EL (cell line): ENCODE data around the gene MATCAP1.

Source experiments
- DNase-seq: peaks from one replicate; pipeline ENCODE4 v3.0.0-alpha.2; 2016

The MATCAP1 gene

DNA sequence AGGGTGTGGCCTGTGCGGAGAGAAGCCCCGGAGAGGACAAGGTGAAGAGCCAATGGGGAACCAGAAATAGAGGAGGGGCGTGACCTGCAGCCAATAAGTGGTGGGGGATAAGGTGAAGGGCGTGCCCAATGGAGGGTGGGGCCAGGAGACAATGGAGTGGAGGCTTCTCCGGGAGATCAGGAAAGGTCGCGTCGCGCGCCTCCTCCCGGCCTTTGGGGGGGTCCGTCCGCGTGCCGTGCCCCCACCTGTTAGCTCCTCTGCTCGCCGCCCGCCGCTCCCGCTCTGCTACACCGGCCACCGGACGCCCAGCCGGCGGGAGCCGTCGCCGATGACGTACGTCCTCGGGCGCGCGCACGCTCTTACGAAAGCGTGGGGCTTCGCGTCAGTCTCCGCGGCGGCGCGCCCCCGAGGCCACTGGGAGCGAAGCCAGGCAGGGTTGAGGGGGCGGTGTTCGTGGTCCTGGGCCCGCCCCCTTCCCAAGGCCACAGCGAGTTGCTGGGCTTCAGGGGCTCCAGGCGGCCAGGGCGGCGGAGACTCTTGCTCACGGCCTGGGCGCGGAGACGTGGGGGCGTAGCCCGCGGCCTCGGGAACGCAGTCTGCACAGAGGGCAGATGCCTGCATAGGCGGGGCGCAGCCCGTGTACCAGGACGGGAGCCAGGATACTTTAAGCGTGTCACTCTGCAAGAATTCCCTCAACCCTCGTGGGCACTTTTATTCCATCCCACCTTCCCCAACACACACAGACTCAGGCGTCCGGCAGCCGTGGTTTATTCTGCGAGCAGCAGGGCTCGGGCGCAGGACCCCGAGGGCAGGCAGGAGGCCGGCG lies at the start of gene MATCAP1:
Gene MATCAP1 (minus strand): TSS at position 337 of the 826 bp plus-strand sequence. CDS start 3,353 bp downstream, outside the sequence.
- peak; percentile 99 for DNase-seq

DNA sequence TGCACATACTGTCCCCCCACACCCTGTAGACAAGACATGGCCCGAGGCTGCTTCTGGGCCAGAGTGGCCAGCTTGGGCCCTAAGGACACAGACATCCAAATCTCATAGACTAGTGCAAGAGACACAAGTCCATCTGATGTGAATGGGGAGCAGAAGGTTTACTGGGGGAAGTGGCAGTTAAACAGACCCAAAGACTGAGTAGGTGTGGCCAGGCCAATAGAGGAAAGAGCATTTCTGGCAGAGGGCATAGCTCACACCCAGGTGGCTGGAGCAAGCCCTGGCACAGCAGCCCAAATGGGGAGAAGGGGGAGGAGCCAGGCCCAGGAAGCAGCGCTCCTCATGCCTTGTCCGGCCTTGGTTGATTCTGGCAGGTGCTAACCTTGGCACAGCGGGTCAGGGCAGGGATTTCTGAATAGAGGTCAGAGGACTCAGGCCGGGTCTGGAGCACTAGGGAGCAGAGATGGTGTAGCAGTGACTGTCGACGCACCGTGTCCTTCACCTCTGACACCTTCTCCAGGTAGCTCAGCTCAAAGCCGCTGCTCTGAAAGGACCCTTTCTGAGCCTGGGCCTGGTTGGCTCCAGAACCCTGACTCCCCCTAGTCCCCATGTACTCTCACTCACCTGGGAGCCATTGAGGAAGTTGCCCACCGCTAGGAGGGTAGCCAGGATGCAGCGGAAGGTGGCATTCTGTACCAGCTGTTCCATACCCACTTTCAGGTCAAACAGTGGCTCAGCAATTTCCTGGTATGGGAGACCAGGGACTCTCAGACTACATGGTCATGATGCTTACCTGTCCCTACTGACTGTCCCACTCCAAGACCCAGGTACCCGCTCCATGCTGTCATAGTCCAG lies 47.3 kb upstream of the MATCAP1 start:
- no peak for DNase-seq

DNA sequence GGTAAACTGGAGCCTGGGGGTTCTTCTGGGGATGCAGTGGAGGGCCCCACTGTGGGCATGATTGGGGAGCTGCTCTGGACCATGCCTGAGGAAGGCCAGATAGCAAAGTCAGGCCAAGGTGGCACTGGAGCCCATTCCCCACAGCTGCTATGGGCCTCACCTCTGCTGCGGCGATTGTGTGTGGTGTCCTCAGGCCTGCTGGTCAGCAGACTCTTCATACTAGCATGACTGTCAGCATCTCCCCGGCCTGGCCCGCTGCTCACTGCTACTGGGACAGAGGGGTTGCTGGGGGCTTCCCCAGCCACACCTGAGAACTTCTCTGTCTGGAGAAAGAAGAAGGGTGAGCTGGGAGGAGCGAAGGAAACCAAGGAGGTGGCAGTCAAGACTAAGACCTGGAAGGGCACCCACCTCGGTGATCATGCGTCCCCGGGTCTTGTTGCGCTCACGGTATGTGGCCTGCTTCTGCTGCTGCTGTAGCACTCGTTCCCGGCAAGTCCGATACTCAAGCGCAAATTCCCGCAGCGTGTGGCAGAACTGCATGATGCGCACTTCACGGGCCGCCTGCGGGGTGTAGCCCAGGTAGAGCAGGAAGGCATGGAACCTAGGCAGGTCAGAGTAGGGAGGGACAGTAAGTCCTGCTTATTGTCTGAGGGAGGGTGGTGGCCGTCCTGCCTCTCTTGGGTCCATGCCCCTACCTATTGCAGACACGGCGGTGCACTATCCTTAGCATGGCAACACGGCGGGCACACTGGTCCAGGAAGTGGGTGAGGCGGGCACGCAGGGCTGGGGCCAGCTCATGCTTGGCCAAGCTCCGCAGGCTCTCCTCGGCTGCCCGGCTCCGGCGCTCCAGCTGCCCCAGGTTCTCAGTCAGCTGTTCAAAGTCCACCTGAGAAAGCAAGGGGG lies 46.4 kb upstream of the MATCAP1 start:
- no peak for DNase-seq

DNA sequence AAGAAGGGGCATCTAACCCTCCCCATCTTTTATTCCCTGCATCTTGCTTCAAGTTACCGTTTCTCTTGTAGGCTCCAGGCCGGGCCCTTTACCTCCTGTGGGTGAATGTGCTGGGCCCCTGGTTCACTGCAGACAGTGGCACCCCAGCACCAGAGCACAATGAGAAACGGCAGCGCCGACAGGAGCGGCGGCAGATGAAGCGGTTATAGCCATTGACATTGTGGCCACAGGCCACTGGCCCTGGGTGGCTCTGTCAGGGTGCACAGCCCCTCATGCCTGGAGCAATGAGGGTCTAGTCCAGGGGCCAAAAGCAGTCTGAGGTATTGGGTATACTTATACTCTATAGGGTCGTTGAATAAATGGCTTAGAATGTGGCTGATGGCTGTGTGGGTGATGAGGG lies 45.1 kb upstream of the MATCAP1 start:
- DNase-seq = no peak

DNA sequence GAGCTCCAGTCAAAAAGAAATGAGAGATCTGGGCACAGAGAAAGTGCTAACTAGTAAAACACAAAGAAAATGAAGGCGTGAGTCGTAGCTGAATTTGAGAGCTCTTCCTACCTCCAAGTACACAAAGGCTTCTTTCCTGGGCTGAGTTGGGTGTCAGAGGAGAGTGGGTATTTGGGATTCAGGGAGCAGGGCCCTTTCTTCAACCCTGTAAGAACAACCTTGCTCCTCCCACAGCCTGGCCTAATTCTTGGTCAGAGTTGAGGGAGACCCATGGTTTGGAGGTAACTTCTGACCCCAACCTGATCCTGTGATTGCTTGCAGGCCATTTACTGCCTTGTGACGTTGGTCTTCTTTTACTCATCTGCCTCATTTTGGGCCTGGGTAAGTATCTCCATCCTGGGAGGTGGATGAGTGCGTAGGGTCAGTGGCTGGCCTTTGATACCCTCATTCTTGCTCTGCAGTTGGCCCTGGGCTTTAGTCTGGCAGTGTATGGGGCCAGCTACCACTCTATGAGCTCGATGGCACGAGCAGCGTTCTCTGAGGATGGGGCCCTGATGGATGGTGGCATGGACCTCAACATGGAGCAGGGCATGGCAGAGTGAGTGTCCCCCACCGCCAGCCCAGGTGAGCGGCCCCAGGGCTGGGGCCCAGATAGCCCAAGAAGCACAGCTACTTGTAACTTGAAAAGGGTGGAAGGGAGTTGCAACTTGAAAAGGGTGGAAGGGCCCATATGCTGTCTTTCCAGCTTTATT lies 44.4 kb upstream of the MATCAP1 start:
- no peak for DNase-seq

DNA sequence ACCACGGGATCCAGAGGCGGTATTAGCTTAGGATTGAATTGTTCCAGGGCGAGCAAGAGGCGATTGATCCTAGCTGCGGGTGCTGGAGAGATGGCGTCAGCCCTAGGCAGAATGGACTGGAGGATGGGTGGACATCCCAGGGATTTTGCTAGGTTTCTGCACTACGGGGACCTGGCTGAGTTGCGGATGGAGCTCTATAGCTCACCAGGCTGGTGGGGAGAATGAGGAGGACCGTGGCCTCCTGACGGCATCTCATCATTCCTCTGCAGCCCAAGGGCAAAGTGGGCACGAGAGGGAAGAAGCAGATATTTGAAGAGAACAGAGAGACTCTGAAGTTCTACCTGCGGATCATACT lies 43.8 kb upstream of the MATCAP1 start:
- no peak for DNase-seq

DNA sequence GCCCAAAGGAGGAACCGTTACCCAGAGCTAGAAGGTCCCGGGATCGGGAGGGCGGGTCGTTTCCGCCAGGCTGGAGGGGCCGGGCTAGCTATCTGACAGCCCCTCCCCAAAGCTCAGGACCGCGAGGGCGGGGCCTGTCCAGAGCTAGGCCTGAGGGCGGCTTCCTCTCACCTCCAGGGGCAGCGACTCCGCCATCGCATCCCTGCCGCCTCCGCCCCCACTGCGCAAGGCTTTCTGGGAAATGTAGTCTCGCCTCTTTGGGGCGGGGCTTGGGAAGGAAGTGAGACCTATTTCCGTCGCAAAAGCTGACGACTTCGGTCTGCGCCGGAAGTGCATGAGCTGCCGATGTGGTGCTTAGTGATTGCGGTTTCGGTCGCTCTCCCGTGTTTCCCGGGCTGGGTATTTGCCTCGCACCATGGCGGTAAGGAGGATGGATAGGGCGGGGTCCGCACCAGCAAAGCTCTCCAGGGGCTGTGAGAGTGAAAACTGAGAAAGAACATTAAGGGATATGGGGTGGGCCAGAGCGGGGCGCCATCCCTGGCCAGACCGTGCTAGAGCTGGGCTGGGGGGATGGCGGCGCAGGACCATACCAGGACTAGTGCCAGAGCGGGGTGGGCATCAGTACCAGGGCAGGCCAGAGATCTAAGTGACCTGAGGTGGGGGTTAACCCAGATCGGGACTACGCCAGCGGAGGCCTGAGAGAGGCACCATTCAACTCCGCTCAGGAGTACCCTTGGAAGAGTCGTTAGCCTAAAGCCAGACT lies 43.2 kb upstream of the MATCAP1 start, which contains the start of gene TMEM208:
Gene TMEM208 (plus strand): TSS at position 327 of the 763 bp plus-strand sequence. CDS start 89 bp downstream, at position 416.
- peak; percentile 99 for DNase-seq

DNA sequence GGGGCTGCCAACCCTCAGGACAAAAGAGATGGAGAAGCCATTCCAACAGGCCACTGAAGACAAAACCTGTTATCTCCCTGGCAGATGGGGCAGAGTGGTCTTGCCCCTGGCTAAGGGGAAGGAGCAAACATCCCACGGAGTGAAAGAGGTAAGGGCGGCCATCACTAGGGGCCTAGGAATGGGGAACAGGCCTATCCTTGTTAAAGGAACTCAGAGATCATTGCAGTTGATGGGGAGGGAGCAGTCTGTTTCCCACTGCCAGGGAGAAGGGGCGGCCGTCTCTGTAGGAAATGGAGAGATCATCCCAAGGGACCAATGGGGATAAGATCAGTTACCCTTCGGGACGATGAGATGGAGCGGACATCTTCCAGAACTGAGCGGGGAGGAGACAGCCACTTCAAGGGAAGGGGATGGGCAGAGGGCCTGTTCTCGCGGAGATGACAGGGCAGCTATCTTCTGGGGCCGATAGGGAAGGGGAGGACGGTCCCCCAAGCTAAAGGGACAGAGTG lies 42.6 kb upstream of the MATCAP1 start:
- no peak for DNase-seq

DNA sequence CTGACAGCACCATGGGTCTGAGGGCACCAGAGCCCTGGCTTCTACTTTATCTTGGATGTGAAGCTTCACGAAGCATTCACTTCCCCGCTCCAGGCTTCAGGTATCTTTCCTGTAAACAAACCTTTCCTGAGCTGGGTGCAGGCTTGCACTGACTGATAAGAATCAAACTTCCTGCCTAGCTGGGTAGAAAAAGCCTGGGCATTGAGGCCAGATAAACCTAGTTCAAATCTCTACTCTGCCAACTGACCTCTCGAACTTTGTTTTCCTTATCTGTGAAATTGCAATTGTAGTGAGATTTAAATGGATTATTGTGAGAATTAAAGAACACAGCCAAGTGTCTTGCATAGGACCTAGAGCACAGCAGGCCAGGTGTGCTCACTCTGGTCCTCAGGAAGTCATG lies 40.2 kb upstream of the MATCAP1 start:
- no peak for DNase-seq

DNA sequence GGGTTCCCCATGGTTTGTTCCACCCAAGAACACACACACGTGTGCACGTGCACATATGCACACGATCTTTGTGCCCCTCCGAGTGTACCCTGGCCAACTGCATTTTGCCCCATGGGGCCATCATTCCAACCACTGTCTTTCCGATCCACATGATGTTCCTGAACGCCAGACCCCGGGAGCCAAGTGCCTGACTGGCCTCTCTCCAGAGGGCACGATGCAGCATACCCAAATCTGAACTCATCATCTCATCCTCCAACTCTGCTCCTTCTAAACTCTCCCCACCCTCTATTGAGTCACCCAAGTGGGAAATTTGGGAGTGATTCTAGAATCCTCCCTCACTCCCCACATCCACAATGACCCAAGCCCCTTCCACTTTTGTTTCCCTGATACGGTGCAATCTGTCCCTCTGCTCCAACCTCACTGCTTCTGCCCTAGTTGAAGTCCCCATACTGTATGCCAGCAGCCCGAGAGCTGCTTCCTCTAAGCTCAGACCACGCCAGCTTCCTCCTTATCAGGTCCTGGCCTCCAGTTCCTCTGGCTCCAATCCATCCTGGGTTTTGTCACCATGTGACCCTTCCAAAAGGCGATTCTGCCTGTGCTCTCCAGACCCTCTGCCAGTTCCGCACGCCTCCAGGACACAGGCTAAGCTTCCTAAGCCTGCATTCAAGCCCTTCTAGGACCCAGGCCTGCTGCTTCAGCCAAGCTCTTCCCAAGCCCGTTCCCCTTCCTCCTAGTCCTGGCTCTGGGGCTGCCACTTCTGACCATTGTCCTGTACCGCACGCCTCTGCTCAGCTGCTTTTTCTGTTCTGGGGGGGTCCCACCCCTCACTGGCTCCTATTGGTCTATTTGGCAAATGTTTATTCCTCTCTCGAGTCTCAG lies 33.1 kb upstream of the MATCAP1 start:
- DNase-seq = no peak

DNA sequence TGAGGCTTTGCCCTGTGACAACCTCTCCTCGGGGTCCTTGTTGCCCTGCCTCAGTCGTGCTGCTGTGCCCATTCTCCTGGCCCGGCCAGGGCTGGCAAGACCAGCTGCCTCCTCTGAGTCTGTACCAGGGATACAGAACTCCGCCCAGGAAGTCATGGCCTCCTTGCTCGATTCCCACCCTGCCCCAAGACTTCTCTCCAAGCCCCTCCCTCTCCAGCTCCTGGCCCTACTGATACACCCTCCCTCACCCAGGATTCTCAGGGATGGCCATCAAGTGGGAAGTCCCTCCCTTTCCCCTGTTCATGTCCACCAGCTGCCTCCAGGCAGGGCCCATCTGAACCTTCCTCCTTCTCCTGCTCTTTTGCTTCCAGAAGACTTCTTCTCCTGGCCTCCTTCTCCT lies 31.9 kb upstream of the MATCAP1 start:
- DNase-seq = no peak

DNA sequence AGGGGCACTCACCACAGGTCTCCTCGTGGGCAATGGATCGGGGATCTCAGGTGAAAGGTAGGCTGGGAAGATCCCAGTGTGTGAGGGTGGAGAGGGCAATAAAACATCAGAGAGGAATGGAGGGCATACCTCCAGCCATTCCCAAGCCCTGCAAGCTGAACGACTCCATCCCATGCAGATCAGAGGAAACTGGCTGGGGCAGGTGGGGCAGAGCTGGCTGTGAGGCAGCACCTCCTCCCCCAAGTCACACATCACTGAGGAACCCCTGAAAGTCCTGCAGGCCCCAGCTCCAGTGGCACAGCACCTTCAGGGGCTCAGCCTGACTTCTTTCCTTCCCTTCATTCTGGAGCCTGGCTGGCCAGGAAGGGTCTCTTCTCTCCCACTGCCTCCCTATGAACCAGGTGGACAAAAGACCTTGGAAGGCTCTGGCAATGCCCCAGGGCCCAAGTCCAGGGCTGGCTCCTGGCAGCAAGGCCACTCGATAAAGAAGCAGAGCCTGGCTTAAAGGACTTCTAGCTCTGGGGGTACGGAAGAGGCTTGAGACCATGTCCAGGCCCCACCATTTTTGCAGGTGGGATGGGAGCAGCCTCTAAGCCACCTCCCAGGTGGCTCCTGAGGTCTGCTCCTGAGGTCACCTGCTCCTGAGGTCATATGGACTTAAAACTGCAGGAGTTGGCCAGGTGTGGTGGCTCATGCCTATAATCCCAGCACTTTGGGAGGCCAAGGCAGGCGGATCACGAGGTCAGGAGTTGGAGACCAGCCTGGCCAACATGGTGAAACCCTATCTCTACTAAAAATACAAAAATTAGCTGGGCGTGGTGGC lies 29.6 kb upstream of the MATCAP1 start:
- DNase-seq = no peak

DNA sequence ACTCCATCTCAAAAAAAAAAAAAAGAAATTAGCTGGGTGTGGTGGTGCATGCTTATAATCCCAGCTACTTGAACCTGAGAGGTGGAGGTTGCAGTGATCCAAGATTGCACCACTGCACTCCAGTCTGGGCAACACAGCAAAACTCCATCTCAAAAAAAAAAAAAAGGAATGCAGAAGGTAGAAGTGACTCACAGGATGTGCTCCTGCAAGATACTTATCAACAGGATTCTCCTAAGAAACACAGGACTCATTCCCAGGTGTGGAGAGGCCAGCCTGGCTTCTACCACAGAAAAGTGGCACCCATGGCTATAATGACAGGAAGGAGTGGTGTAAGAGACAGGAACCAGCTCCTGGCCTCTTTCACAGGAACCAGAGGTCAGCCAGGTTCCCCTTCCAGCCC lies 29.0 kb upstream of the MATCAP1 start:
- DNase-seq = no peak

DNA sequence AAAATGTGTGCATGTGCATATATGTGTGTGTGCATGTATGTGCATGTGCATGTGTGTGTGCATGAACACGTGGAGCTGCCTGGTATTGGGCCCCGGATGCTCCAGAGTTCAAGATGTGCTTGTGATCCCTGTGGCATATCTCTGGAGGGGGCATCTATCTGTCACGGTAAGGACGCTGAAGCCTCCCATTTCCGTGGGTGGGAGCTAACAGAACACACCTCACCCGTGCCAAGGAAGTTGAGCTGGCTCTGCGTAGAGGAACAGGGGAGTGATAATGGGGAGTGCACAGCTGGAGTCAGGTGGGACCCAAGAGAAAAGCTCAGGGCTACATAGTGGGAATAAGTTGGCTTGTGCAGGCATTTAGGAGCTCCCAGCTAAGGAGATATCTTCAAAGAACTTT lies 27.9 kb upstream of the MATCAP1 start:
- DNase-seq = no peak

DNA sequence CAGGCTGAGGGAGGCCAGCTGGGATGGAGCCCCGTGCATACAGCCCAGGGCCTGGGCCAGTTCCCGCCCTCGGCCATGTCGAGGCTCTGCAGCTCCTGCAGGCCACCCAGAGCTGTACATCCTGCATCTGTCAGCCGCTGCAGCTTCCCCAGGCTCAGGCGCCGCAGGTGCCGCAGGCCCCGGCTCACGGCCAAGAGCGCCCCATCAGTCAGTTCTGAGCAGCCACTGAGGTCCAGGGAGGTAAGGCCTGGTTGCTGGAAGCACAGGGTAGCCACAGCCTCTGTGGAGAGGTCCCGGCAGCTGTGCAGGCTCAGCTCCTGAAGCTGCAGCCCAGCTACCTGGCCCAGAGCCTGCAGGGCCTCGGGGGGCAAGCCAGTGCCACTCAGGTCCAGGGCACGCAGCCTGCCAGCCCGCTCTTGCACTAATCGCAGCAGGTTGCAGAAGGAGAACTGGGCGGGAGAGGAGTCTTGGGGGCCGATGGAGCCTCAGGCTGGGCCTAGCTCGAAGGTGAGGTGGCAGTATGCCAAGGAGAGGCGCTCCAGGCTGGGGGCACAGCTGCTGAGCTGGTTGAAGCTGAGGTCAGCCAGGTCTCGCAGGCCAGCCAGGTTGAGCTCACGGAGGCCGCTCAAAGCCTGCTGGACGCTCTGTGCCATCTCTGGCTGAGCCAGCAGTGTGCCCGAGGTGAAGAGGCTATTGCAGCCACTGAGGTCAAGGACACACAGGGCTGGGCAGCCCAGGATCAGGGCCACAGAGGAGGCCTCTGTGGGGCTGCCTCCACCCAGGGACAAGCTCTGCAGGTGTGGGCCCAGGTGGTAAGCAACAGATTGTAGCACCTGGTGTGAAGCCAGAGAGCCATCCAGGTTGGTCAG lies 26.5 kb upstream of the MATCAP1 start:
- no peak for DNase-seq

DNA sequence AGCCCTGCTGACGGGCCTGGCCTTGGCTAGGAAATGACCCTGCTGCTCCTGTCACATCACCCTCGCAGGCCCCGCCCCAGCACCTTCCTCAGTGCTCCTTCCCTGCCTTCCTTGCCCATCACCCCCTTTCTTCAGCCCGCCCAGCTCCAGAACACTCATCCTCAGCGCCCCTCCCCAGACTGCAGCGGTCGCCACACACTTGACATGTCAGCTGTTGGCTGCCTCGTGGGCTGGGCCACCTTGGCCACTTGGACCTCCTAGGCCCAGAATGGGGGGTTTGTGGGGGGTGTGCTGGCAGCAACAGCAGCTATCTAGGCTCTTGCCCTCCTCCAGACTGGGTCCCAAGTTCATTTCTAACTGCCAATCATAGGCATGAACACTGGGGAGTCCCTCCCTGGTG lies 25.8 kb upstream of the MATCAP1 start:
- DNase-seq = no peak

DNA sequence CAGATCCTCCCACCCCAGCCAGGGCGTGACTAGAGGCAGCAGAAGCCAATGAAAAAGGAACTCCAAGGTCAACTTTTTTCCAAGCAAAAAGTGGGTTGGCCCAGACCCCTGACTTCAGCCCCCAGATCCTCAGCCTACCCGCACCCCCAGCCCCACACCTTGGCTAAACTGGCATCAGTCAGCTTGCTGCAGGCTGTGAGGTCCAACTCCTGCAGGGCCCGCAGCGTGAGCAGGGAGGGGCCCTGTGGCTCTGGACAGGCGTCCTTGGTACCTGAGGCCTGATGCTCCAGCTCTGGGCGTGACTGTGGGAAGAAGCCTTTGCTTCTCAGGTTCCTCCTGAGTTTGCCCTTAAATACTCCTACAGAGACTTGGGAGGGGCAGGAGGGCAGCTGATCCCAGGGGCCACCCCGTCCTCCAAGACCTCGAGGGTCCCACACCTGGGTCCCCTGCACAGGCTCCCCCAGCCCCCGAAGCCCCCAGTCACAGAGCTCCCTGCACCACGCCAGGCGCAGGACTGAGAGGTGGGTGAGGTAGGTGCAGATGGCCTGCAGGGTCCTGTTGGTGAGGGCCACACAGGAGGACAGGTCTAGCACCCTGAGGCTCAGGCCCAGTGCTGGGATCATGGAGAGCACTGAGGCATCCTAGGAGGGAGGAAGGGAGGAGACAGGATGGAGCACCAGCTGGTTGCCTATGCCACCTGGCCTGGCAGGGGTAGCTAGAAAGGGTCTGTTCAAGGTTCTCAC lies 24.6 kb upstream of the MATCAP1 start:
- DNase-seq = no peak
